IPS-11a (cell line): ENCODE data around the gene HHATL.

Experiments used
- H3K4me3 ChIP-seq: one replicate; pipeline ENCODE4 v1.5.1; 2013; ENCODE audit warnings: low read depth, low read length, control low read depth

The HHATL gene, protein sequence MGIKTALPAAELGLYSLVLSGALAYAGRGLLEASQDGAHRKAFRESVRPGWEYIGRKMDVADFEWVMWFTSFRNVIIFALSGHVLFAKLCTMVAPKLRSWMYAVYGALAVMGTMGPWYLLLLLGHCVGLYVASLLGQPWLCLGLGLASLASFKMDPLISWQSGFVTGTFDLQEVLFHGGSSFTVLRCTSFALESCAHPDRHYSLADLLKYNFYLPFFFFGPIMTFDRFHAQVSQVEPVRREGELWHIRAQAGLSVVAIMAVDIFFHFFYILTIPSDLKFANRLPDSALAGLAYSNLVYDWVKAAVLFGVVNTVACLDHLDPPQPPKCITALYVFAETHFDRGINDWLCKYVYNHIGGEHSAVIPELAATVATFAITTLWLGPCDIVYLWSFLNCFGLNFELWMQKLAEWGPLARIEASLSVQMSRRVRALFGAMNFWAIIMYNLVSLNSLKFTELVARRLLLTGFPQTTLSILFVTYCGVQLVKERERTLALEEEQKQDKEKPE

DNA sequence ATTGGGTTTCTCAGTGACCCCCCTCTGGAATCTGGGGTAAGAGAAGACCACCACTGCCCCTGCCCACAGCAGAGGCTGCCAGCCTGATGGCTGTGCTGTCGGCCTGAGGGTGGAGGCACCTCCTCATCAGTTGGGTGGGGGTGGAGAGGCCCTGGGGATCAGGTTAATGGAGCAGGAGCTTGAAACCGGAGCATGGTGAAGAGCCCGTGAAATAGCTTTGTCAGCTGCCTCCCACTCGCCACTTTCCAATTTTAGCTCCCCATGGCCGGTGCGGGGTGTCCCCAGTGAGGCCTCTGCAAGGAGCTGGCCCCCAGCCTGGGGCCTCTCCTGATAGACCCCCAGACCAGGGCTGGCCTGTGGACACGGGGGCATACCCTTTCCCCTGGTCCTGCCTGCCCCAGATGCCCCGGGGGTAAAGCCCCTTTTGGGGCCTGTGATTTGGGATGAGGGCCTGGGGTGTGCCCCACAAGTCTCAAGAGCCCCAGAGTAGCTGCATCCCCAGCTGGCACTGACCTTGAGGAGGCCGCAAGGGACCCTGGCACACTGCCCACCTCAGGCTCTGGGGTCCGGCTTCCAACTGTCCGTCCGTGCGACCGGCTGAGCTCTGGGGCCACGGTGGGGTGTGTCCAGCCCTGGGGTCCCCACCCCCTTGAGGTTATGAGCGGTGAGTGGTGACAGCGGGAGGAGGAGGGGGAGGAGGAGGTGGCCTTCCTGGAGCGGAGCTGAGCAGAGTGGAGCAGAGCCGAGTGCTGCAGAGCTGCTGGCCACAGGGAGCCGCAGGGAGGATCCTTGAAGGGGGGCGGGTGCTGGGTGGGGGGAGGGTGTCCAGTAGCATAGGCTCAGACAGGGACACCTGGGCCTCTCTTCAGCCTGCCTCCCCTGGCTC, at the start of gene HHATL:
TSS of gene HHATL (minus strand) at position 733 of the 886 bp plus-strand sequence. CDS start 1,972 bp downstream, outside the sequence.
- no peak within 1 kb of the TSS for H3K4me3 ChIP-seq

DNA sequence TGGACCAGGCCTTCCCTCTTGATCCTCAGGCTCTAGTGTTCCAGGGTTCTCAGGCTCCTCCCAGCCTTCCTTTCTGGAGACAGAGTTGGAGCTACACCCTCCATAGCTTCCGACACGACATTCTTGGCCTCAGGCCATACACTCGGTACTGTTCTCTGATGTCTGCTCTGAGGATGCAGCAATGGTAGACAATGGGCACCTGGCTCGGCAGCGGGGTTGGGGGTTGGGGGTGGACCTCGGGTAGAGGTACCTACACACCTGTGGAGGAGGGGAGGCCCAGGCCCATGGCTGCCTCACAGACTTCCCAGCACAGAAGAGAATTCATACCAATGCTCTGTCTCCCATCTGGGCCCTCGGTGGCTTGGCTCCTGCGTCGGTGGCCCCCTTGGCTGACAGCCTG, 49.0 kb upstream of the HHATL start:
- no peak overlapping the region for H3K4me3 ChIP-seq

DNA sequence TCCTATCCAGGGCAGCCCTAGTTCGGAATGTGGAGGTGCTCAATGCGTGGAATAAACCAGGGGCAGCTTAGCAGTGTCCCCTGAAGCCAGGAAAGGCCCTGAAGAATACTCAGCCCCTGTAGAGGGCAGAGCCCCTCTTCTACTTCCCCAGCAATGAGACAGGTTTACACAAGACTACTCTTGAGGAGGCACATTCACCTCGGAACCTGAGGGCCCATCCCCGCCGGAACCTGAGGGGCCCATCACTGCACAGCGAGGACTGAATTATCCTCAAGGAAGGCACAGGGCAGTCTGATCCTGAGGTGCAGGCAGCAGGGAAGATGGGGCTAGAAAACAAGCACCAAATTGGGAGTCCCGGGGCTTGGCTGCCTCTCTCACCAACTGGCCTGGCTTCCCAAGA, 48.2 kb upstream of the HHATL start:
- no peak overlapping the region for H3K4me3 ChIP-seq

DNA sequence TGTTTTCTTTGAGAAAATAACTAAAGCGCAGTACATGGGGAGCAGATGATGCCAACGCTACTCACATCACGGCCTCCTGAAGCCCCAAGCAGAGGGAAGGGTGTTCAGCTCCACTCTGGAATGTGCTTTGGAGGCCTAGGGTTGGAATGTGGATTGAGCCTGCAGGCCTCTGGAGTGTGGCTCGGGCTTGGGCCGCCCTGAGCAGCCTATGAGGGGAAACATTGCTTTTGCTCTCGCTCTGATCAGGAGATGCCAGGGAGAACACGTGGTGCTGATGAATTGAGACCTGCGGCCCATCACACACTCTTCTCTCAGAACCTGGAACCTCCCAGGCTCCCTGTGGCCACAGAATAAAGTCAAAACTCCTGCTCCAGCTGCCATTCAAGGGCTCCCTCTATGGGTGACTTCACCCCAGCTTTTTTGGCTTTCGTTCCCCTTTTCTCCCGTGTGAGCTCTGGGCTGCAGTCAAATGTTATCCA, 47.2 kb upstream of the HHATL start:
- no peak overlapping the region for H3K4me3 ChIP-seq

DNA sequence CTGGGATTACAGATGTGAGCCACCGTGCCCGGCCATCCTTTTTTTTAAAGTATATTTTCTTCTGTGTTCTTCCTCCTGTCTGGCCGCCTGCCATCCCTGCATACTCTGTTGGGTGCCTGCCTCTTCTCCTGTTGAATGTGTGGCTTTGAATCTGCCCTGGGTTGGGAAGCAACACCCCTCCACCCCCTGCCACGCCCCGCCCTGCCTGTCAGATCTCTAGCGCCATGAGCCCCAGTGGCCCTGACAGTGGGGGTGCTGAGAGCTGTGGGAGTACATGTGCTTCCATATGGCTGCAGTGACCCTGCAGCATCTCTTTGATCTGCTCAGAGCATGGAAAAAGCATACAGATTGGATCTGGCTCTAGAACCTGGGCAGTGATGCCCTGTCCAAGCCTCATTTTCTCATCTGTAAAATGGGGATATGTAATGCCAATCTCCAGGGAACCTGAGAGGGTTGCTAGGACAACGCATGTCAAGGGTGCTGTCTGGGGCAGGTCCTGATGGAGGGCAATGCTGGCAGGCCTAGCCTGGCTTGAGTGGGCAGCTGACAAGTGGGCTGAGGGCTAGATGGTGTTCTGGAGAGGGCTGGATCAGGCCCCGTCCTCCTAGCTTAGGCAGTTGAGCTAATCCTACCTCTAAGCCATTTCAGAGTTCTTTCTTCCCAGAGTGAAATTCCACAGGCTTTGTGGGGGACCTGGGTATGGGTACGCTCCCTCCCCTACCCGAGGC, 46.6 kb upstream of the HHATL start:
- H3K4me3 ChIP-seq, result no peak overlapping the region

DNA sequence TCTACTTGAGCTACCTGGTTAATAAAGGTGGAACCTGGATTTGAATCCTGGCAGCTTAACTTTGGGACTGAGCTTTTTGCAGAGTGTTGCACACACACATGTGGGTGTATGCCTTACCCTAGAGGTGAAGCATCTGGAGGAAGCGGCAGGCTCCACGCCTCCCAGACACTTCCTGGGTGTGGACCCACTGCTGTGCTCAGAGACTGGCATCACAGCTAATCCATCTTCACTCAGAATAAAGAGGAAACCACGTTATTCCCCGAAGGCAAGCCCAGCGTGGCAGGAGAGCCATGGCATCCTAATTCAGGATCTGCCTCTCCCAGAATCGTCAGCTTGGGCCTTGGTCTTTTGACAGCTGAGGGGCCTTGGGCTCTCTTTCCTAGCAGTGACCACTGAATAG, 45.0 kb upstream of the HHATL start:
- H3K4me3 ChIP-seq, result no peak overlapping the region

DNA sequence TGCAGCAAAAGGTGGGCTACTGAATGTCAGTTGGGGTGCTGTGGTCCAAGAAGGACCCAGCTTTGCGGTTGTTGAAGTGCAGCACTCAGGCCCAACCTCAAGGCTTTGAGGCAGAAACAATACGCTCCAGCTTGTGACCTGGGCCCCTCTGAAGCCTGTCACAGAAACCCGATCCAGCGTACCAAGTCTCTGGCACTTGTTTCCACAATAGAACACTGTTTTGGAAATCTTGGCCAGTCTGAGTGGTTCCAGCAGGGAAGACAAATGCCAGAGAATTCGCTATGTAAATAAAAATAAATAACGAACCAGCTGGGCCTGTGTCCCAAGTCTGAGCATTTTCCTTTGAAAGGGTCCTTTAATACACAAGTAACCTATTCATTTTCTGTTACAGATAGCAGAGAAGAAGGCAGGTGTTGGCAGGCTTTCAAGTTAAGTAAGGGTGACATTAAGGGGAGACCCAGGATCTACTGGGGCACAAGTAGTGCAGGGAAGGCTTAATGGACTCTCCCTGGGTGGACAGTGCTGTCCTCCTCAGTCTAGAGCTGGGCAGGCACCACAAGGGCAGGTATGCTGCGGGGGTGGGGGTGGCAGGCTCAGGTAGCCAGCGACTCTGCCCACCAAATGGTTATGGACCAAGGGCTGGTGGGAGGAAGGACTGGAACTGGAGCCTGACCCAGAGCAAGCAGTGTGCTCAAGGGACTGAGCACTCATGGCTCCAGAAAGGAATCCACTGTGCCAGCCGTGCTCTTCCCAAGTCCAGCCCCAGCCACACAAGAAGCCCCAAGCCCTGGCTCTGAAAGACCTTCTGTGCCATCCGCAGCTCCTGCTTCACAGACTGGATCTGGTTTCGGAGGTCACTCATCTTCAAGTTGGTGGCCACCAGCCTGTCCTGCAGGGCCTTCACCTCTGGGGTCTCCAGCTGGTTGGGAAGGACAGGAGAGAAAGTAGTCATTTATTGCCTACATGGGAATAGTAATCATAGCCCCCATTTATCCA, 44.2 kb upstream of the HHATL start:
- H3K4me3 ChIP-seq, result no peak overlapping the region

DNA sequence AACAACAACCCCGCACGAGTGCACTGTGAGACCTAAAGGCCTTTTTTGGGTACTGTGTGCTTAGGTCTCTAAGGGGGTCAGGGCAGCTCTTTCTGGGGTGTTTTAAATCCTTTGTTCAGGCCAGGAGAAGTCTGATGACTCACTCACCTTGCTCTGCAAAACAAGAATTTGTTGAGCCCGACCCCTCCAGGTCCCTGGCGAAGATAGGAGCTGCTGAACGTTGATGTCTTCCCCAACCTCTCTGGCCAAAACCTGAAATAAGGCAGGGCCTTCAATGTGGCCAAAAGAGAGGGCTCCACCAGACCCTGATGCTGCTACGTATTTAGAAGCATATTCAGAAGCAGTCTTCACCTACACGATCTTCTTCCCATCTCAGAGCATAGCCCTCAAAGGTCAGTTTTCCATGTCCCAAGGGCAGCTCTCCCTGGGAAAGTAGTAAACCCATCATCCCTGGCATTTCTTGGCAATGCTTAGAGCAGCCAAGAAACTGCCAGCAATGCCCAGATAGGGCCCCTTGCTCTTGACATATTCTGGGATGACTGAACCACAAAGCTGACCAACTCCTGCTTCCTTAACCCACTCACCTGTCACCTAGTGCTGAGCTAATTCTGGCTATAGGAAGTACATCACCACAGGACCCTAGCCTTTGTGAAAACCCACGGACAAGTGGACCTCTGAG, 43.3 kb upstream of the HHATL start:
- H3K4me3 ChIP-seq, result no peak overlapping the region

DNA sequence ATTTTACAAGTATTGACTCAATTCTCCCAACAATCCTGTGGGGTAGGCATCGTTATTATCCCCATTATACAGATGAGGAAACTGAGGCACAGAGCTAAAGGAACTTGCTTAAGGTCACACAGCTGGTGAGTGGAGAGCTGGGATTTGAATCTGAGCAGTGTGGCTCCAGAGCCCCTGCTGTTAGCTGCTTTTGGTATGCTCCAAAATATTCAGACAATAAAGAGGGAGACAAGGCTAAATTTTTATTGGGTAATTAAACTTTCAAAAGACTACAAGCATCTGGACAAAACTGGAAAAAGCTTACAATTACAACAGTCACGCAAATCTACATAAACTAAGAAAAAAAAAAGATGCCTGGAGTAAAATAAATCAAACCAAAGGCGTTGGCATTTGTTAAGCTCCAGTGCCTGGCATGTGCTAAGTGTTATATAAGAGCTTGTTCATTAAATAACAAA, 42.7 kb upstream of the HHATL start:
- no peak overlapping the region for H3K4me3 ChIP-seq

DNA sequence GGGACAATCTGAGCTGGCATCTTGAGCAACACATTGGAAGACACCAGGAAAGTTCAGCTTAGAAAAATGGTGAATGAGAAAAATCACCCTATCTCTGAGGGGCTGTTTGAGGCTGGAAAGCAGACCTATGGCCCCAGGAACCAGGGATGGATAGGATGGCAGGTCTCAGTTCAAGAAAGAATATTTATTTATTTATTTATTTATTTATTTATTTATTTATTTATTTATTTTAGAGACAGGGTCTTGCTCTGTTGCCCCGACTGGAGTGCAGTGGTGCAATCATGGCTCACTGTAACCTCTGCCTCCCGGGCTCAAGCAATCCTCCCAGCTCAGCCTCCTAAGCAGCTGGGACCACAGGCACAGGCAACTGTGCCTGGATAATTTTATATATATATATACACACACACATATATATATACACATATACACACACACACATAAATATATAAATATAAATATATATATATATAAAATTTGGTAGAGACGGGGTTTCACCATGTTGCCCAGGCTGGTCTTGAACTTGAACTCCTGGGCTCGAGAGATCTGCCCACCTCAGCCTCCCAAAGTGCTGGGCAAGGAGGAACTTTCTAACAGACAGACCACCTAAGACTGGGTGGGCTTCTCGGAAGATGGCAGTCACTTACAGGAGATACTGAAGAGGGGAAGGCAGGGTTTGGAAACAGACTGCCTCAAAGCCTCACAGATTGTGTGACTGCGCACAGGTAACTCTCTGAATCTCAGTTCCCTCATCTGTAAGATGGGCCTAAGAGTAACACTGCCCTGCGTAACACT, 40.8 kb upstream of the HHATL start:
- no peak overlapping the region for H3K4me3 ChIP-seq

DNA sequence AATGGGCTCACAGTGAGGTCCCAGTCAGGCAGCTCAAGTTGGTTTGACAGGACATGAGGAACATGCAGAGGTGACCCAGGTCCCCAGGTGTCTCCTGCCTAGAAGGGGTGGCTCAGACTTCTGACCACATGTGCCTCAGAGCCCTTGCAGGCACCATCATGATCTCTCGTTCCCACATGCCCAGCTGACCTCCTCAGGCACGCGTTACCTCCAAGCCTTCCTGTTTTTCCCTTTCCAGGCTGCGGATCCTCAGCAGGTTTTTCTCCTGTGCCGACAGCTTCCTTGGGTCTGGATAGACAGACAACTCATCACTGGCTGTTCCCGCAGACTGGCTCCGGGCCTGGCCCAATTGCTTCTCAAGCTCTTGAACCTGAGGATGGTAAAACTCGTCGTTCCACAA, 40.1 kb upstream of the HHATL start:
- no peak overlapping the region for H3K4me3 ChIP-seq

DNA sequence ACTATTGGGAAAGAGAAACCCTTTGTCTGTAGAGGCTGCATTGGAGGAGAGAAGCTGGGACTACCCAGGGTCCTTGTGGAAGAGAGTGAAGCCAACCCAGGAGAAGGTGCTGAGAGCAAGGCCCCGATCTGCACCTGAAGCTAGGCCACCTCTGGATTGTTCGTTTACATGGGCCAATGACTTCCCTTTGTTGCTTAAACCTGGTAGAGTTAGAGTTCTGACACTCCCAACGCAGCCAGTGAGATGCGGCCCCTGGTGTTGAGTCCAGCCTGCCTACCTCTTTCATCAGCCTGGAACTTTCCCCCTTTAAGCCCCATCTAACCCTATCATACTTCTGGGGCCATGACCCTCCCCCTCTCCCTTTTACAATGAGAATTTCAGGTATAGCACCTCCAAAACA, 39.7 kb upstream of the HHATL start:
- H3K4me3 ChIP-seq, result no peak overlapping the region

DNA sequence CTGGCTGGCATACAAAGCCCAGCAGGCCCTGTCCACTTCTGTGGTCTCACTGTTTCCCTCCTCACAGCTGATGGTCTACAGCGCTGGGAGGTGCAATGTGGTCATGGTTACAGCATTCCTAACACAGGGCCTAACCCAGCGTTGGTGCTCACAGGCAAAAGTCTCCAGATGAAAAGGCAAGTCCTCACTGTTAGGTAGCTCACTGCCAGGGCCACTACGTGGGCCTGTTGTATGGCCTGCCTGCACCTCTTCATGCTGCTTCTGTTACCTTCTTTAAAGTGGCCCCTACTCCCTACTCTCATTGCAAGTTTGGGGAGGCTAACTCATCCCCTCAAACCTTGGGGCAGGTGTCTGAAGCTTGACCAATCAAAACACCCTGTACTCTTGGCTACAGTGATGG, 39.2 kb upstream of the HHATL start:
- no peak overlapping the region for H3K4me3 ChIP-seq

DNA sequence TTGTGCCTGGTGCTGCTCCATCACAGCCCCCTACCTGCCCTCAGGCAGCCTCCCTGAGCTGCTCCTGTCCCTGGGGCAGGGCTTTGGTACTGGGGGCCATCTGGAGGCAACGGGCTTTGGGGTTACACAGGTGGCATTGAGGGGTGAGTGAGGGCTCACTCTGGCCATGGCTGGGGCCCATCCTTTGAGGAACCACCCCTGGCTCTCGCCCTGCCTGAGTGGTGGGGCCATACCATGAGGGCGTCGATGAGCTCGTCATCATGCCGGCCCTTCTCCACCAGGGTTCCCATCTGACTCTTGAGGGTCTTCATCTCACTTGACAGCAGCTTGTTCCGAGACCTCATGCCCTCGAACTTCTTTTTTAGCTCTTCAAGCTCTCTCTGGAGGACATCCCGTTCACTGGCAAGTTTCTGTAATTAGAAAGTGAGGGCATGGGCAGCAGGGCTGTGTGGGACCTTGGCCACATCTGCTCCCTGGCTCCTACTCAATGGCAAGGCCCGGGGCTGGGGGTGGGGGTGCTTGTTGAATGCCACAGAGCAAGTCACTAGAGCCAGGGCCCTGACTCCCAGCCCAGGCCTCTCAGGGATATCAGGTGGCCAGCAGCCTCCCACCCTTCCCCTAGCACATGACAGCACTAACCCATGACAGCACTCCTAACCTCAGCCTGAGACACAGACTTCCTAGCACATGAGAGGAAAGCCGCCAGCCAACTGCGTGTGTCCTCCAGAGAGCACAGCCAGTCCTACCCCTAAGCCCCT, 37.0 kb upstream of the HHATL start:
- no peak overlapping the region for H3K4me3 ChIP-seq

DNA sequence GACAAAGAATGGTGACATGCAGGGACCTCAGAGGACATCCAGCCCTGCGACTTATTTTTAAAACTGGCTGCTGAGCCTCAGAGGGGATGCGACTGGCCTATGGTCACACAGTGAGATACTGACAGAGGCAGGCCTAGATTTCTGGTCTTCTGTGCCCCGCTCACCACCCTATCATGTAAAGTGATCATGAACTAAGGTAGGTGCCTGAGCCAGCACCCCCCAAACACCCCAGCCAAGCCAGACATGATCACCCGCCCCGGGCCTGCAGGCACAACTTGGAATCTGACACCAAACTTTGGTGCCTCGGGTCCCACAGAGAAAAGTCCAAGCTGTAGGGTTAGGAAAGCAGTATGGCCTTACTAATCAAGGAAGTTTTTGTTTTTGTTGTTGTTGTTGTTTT, 33.9 kb upstream of the HHATL start:
- no peak overlapping the region for H3K4me3 ChIP-seq

DNA sequence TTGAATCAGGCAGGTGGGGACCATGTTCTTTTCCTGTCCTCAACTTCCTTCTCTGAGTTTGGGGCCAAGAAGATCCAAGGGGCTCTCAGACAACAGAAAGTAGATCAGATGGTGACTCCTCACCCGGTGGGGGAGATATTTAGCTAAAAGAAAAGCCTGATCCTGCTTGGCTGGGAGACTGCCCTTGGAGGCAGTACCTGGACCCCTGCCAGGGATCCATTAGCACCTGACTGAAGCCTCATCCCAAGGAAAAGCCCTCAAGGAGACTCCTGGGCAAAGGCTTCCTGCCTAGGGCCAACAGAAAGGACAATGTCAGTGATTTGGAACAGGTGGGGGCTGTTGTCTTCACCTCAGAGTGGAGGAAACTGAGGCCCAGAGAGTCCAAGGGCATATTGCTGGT, 33.5 kb upstream of the HHATL start:
- no peak overlapping the region for H3K4me3 ChIP-seq

DNA sequence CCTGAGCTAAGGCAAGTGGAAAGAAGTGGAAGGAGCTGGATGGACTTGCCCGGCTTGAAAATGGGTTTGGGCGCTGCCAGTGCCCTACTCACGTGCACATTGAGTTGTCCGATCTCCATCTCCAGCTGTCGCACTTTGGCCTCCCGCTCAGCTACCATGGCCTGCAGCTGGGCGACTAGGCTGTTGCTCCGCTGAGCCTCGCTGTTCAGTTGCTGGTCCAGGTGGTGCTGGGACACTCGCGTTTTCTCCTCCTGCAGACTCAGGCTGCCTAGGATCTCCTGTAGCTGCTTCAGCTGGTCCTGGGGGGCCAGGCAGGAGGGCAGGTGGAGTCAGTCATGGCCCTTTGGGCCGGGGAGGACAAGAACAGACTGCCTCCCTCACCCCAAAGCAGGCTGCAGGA, 33.0 kb upstream of the HHATL start:
- H3K4me3 ChIP-seq, result no peak overlapping the region

DNA sequence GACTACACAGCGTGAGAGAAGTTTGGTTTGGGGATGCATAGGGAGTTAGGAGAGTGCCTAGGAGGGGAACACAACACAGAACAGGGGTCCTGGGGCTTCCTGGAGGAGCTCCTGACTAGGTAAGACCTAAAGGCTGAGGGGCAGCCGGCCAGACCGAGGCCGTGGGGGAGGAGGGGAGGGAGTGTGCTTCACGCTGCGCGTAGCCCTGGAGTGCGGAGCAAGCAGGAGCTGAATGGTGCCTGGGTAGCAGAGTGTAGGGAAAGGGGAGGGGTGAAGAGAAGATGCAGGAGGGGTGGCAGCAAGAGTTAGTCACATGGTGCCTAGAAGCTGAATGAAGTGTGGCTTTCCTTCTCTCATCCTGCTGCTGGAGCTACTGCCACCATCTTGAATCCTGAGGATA, 32.4 kb upstream of the HHATL start:
- H3K4me3 ChIP-seq, result no peak overlapping the region
